ENCODE measurements around the gene AZIN2. TPM values are rescaled to one million over a fixed set of nuclear protein-coding genes. Genes with fewer than 3 reads are reported as not detected.

Gene AZIN2
- total RNA-seq, 4 donors from 2014 or later, result 11.6 to 93.3 (median 42.0) TPM

GRCh38 chr1:33119050-33119449, 38.1 kb downstream of the AZIN2 start:
- Histone ChIP-seq H3K36me3 (no peaks in the 10 kb centered on the region), H3K4me1 (no peaks in the 10 kb centered on the region), H3K27ac (no peak overlapping the region), H3K9me3 (no peaks in the 10 kb centered on the region), H3K27me3 (no peaks in the 10 kb centered on the region), H3K4me3 (no peak overlapping the region)
- intact Hi-C loops (cut with DNase I; ENCODE audit: low total_unique reads), result no loop called here
- in situ Hi-C loops (cut with MboI; ENCODE audit: low pct_ligation_motif_present in 1 of 4, low pct_unique_long_range_greater_than_20kb in 1 of 4, low sequenced_read_pairs in 3 of 4), result no loop called here
- TF ChIP-seq CTCF (IDR thresholded peaks at IDR 0.05) (no peak), POLR2A (IDR thresholded peaks at IDR 0.05) (no peak), POLR2AphosphoS5 (IDR thresholded peaks at IDR 0.05) (no peak), EP300 (IDR thresholded peaks at IDR 0.05; ENCODE audit: low read depth) (no peak)
- WGBS, 2 donors (ENCODE audit: low coverage in 1 of 2), result 85 to 89% methylated on average over 2 of the region's 2 CpGs
- no peak for DNase-seq

GRCh38 chr1:33119532-33120217, 38.7 kb downstream of the AZIN2 start:
- Histone ChIP-seq H3K27me3 (no peaks in the 10 kb centered on the region), H3K27ac (no peak overlapping the region), H3K36me3 (no peaks in the 10 kb centered on the region), H3K9me3 (no peaks in the 10 kb centered on the region), H3K4me3 (no peak overlapping the region), H3K4me1 (no peaks in the 10 kb centered on the region)
- in situ Hi-C loops (cut with MboI; ENCODE audit: low pct_ligation_motif_present in 1 of 4, low pct_unique_long_range_greater_than_20kb in 1 of 4, low sequenced_read_pairs in 3 of 4) (no loop called here), intact Hi-C loops (cut with DNase I; ENCODE audit: low total_unique reads) (no loop called here)
- DNase-seq, result no peak
- no peak for TF ChIP-seq EP300 (IDR thresholded peaks at IDR 0.05; ENCODE audit: low read depth)
- no peak for TF ChIP-seq POLR2A (IDR thresholded peaks at IDR 0.05)
- TF ChIP-seq POLR2AphosphoS5 (IDR thresholded peaks at IDR 0.05), result no peak
- TF ChIP-seq CTCF (IDR thresholded peaks at IDR 0.05), result no peak
- WGBS, 2 donors (ENCODE audit: low coverage in 1 of 2), result 75 to 100% methylated on average over 1 to 14 of the region's 16 CpGs

GRCh38 chr1:33120436-33121231, 39.7 kb downstream of the AZIN2 start:
- in situ Hi-C loops (cut with MboI; ENCODE audit: low pct_ligation_motif_present in 1 of 4, low pct_unique_long_range_greater_than_20kb in 1 of 4, low sequenced_read_pairs in 3 of 4), result no loop called here
- H3K4me3 ChIP-seq, result no peak overlapping the region
- DNase-seq, result no peak
- WGBS, 2 donors (ENCODE audit: low coverage in 1 of 2), result 84% methylated on average over 8 of the region's 8 CpGs; no CpG with 5 or more reads in 1 of the 2 donors
- no peaks in the 10 kb centered on the region for H3K36me3 ChIP-seq
- intact Hi-C loops (cut with DNase I; ENCODE audit: low total_unique reads), result no loop called here
- no peak overlapping the region for H3K27ac ChIP-seq
- no peaks in the 10 kb centered on the region for H3K4me1 ChIP-seq
- no peaks in the 10 kb centered on the region for H3K9me3 ChIP-seq
- no peaks in the 10 kb centered on the region for H3K27me3 ChIP-seq
- no peak for TF ChIP-seq CTCF (IDR thresholded peaks at IDR 0.05)
- TF ChIP-seq POLR2AphosphoS5 (IDR thresholded peaks at IDR 0.05), result no peak
- no peak for TF ChIP-seq POLR2A (IDR thresholded peaks at IDR 0.05)
- no peak for TF ChIP-seq EP300 (IDR thresholded peaks at IDR 0.05; ENCODE audit: low read depth)

- DNase-seq, result no peak
- intact Hi-C loops (cut with DNase I; ENCODE audit: low total_unique reads), result no loop called here
- Histone ChIP-seq H3K36me3 (no peaks in the 10 kb centered on the region), H3K27ac (no peak overlapping the region), H3K4me1 (peaks cover 4 to 10% (median 6%) of the 10 kb centered on the region in 4 donors), H3K9me3 (no peaks in the 10 kb centered on the region), H3K27me3 (no peaks in the 10 kb centered on the region), H3K4me3 (no peak overlapping the region)
- TF ChIP-seq CTCF (IDR thresholded peaks at IDR 0.05), result no peak
- no peak for TF ChIP-seq EP300 (IDR thresholded peaks at IDR 0.05; ENCODE audit: low read depth)
- TF ChIP-seq POLR2AphosphoS5 (IDR thresholded peaks at IDR 0.05), result no peak
- no peak for TF ChIP-seq POLR2A (IDR thresholded peaks at IDR 0.05)
- in situ Hi-C loops (cut with MboI; ENCODE audit: low pct_ligation_motif_present in 1 of 4, low pct_unique_long_range_greater_than_20kb in 1 of 4, low sequenced_read_pairs in 3 of 4), result no loop called here
- 77% methylated on average over 5 of the region's 5 CpGs; no CpG with 5 or more reads in 1 of the 2 donors for WGBS, 2 donors (ENCODE audit: low coverage in 1 of 2)
Measured at GRCh38 chr1:33121728-33122127, 40.8 kb downstream of the AZIN2 start.
